HG02678 (cell line): Measurements from ENCODE around the gene TERT.

ENCODE experiments used
- ATAC-seq: cut with Tn5 transposase; IDR thresholded peaks from one replicate; pipeline ENCODE4 v1.9.1; 2021; ENCODE audit warnings: mild to moderate bottlenecking, moderate library complexity; ENCODE audit not compliant: unreplicated experiment

The TERT gene

DNA sequence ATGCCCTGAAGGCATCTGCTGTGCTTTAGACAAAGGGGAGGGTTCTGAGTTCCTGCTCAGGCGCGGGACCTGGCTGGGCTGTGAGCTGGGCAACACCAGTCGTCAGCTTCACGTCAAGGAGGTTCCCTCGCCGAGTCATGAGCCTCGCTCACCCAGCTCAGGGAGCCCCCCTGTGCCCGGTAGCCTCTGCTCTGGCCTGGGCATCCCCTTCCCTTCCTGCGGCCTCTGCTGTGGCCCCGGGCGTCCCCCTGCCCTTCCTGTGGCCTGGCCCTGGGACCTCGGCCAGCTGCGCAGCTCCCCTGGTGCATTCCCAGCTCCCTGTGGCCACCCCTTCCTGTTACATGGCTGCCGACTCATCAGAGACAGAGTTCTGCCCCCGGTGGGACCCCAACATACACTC lies 29.8 kb downstream of the TERT start:
- ATAC-seq, result no peak

GRCh38 chr5:1264211-1264610 lies 30.7 kb downstream of the TERT start:
- ATAC-seq, result no peak

- no peak for ATAC-seq
These were observed 32.5 kb downstream of the TERT start for GRCh38 chr5:1262381-1262780.

- no peak for ATAC-seq
These were observed 33.2 kb downstream of the TERT start for GRCh38 chr5:1261643-1262042.

GRCh38 chr5:1259806-1260480 lies 34.9 kb downstream of the TERT start:
- no peak for ATAC-seq

- no peak for ATAC-seq
These were observed 37.0 kb downstream of the TERT start for GRCh38 chr5:1257841-1258240.

- no peak for ATAC-seq
These were observed 37.5 kb downstream of the TERT start for GRCh38 chr5:1257363-1257762.

DNA sequence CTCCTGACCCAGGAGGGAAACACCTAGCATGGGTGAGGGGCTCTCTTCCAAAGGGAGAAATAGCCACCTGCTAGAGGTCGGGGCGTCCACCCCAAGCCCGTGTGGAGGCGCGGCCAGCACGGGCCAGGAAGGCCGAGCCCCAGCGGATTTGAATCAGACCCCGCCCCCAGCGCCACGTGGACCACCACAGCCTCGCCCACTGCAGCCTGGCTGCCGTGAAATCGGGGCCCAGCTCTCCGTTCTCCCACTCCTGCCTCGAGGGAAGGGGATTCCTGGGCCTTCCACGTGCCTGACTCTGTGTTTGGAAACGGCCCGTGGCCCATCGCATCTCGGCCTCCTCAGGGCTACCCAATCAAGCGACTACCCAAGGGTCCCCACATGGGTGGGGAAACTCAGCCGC lies 38.1 kb downstream of the TERT start:
- ATAC-seq, result no peak

GRCh38 chr5:1255081-1255561 lies 39.7 kb downstream of the TERT start:
- ATAC-seq, result no peak

- no peak for ATAC-seq
These were observed 40.7 kb downstream of the TERT start for GRCh38 chr5:1254196-1254595.

- ATAC-seq, result no peak
These were observed 41.3 kb downstream of the TERT start for GRCh38 chr5:1253456-1254105.

DNA sequence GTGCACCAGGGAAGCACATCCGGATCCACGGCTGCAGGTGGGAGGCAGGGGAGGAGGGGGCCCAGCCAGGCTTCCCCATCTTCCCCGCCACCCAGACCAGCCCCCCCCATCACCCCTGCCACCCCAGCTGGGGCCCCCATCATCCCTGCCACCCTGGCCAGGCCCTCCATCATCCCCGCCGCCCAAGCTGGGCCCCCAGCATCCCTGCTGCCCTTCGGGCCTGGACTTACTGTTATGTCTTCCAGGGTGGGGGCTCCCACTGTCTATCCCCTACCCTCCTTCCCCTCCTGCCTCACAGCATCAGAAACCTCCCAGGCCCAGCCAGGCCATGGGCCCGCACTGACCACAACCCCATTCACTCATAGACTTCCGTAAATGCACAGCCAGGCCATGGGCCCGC lies 42.2 kb downstream of the TERT start:
- ATAC-seq, result no peak

- no peak for ATAC-seq
These were observed 42.9 kb downstream of the TERT start for GRCh38 chr5:1251678-1252580.

GRCh38 chr5:1249366-1250280 lies 45.2 kb downstream of the TERT start:
- ATAC-seq, result no peak

DNA sequence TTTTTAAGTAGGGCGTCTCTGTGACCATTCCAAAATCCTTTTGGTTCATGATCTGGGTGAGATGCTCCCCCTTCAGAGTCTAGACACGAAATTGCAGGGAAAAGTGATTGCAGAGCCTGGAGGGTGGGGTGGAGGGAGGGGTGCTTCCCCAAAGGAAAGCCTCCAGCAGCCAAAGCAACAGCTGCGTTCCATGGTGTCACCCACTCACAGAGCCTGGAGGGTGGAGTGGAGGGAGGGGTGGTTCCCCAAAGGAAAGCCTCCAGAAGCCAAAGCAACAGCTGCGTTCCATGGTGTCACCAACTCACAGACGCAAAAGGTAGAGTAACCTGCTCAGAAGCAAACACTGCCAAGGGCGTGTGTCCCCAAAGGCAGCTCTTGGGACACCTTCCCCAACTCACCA lies 47.1 kb downstream of the TERT start:
- no peak for ATAC-seq

GRCh38 chr5:1246711-1247431 lies 48.0 kb downstream of the TERT start:
- ATAC-seq, result no peak

DNA sequence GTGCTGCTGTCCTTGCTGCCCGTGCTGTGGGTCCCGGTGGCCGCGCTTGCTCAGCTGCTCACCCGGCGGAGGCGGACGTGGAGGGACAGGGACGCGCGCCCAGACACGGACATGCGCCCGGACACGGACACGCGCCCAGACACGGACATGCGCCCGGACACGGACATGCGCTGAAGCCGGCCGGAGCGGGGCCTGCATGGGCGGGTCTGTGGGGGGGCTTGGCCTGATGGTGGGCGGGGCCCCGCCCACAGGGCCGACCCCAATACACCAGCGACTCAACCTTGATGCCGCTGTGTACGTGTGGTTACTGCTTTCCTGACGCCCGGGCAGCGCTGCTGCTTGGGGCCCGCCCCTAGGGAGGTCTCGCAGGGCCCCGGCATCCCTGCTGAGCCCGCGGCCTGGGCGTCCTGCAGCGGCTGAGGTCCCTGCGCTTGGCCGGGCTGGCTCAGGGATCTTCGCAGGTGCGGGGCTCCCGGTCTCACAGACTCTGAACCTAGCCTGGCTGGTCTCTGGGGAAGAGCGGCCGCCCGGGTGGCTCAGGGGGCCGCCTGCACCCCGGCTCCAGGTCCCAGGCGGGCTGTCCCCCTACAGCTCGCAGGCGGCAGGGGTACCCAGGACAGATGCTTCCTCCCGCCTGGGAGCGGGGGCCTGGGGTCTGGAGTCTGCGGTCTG lies 48.8 kb downstream of the TERT start:
- no peak for ATAC-seq

GRCh38 chr5:1244976-1245375 lies 49.9 kb downstream of the TERT start:
- ATAC-seq, result no peak

DNA sequence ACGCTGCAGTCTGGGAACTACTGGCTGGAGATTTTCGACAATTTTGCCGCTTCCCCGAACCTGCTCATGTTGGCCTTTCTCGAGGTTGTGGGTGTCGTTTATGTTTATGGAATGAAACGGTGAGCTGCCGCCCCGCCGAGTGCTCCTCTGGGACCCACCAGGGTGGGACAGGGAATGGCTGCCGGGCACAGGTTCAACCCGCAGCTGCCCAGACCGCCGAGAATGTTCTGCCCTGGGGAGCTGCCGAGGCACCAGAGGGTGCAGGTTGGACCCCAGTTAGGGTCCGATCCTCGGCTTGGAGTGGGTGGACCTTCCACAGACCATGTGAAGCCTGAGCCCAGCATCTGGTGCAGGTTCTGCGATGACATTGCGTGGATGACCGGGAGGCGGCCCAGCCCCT lies 50.6 kb downstream of the TERT start:
- ATAC-seq, result no peak
